Testis (tissue), 2 donors: Measurements from ENCODE around the gene FAM131B.

Source experiments
- POLR2A ChIP-seq: fragments of 450-650 bp; IDR thresholded peaks from one replicate; pipeline ENCODE4 v1.6.1; 2017; ENCODE audit warnings: antibody characterized with exemption, mild to moderate bottlenecking, moderate library complexity
- TF ChIP-seq, protein P1 (sequence below), 3 experiments: fragments of 450-650 bp in 2 of 3; fragments of 200-600 bp in 1 of 3; sonication (generic) in 1 of 3; IDR thresholded peaks; one replicate each; pipeline ENCODE4 v1.5.1; 2016 to 2019; ENCODE audit warnings: antibody characterized with exemption in 3 of 3, mild to moderate bottlenecking in 2 of 3, moderate library complexity in 1 of 3

DNA sequence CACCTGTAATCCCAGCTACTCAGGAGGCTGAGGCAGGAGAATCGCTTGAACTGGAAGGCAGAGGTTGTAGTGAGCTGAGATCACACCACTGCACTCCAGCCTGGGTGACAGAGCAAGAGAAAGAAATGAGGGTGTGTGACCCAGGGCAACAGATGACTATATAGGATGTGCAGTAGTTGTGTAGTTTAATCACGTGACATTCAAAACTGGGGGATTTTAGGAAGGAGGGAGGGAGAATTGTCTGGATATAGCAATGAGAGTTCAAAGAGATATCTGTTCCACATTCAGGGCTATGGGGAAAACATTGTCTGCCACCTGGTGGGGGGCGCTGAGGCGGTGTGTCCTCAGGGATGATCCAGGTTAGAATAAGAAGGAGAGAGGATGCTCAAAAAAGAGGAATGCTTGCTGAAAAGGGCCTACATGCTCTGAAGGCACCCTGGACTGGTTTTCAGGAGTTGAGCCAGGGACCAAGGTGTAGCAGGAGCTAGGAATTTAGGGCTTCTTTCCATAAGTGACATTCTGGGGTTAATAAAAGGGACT, 10.8 kb upstream of the FAM131B start:
- TF ChIP-seq, protein P1, sequence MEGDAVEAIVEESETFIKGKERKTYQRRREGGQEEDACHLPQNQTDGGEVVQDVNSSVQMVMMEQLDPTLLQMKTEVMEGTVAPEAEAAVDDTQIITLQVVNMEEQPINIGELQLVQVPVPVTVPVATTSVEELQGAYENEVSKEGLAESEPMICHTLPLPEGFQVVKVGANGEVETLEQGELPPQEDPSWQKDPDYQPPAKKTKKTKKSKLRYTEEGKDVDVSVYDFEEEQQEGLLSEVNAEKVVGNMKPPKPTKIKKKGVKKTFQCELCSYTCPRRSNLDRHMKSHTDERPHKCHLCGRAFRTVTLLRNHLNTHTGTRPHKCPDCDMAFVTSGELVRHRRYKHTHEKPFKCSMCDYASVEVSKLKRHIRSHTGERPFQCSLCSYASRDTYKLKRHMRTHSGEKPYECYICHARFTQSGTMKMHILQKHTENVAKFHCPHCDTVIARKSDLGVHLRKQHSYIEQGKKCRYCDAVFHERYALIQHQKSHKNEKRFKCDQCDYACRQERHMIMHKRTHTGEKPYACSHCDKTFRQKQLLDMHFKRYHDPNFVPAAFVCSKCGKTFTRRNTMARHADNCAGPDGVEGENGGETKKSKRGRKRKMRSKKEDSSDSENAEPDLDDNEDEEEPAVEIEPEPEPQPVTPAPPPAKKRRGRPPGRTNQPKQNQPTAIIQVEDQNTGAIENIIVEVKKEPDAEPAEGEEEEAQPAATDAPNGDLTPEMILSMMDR (IDR thresholded peaks at IDR 0.05), result no peak
- no peak for TF ChIP-seq POLR2A
